ENCODE data around the gene NUFIP1.
A peak's percentile ranks its signal among the peaks of the same experiment; 100 is the strongest.
"Not testable (repeated sequence)": the region's sequence is repeated elsewhere in the genome, so short reads cannot be mapped to it uniquely, and the experiment has no call there.

The NUFIP1 gene

DNA sequence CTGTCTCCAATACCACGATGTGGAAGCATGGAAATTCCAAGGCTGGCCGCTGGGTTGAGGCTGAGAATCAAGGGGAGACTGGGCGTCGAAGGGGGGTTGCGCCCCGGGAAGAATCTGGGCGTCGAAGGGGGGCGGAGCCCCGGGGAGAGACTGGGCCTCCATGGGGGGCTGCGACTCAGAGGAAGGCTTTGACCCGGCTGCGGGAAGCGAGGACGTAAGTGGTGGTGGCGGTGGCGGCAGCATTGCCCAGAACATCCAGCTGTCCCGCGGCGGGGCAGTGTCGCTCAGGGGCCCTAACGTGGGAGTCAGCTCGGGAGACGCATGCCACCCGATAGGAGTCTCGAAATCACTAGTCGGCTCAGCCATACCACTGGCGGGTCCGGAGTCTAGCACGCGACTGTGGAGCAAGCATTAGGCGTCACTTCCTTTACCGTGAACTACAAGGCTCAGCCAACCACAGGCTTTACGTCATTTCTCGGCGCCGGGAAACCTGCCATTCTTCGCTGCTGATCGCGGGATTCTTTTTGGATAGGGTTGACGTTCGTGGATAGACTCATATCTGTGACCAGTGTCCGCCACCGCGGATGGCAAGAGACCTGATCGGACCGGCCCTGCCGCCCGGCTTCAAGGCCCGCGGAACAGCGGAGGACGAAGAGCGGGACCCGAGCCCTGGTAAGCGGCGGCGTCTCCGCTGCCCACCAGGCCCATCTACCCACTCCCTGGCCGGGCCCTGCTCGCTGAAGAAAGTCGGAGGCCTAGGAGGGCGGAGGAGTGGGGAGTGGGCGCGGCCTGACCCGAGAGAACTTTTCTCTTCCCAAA is at the start of gene NUFIP1, which contains the start of gene GPALPP1:
Gene NUFIP1 (minus strand): TSS at position 401 of the 819 bp plus-strand sequence. CDS start 35 bp downstream, at position 366.
Gene GPALPP1 (plus strand): TSS at position 468 of the 819 bp plus-strand sequence. CDS start 117 bp downstream, at position 585.
- DNase-seq (ENCODE audit: low spot score): peak; percentile 94

DNA sequence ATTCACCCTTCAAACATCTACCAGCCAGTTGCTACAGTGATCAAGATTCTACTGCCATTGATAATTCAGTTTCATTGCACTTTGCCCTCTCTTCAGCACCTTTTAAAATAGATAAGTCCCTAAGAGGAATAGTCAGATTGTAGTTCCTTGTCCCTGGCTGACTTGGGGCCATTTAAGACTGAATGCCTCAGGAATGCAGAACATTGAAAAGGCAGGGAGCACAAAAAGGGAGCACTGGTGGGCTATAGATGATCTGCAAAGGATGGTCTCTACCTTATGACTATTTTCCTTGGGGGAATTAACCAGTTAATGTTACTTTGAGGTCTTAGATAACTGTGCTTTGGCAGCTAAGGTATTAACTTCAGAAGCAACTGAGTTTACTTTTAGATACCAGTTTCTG is 46.9 kb upstream of the NUFIP1 start:
- DNase-seq (ENCODE audit: low spot score): no peak

- no peak for DNase-seq (ENCODE audit: low spot score)
Measured at GRCh38 chr13:45034342-45034741, 45.1 kb upstream of the NUFIP1 start.

- DNase-seq (ENCODE audit: low spot score): no peak
Measured at GRCh38 chr13:45024847-45025246, 35.6 kb upstream of the NUFIP1 start.

DNA sequence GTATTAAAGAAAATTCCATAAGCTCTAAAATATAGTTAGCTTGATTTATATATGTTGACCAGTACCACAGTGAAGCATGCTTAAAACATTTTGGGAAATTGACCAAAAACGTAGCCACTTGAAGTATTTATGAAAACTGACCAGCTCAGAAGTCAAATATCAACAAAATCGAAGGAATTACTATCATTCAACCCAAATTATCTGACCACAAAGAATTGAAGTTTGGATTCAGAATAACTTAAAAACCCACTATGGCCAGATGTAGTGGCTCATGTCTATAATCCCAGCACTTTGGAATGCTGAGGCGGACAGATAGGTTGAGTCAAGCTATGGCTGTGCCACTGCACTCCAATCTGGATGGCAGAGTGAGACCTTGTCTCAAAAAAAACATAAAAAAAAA is 32.0 kb upstream of the NUFIP1 start:
- no peak for DNase-seq (ENCODE audit: low spot score)

DNA sequence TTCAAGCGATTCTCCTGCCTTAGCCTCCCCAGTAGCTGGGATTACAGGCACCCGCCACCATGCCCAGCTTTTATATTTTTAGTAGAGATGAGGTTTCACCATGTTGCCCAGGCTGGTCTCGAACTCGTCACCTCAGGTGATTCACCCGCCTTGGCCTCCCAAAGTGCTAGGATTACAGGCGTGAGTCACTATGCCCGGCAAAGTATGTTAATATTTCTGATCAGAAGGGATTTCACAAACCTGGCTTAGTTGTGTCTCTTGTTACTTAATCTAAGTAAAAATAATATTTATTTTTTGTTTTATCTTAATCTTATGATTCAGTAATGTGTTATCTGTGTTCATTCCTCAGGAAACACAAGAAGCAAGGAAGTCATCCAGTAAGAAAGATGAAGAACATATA is 30.7 kb upstream of the NUFIP1 start:
- DNase-seq (ENCODE audit: low spot score): not testable (repeated sequence)

GRCh38 chr13:45016792-45017425 is 27.6 kb upstream of the NUFIP1 start:
- no peak for DNase-seq (ENCODE audit: low spot score)

DNA sequence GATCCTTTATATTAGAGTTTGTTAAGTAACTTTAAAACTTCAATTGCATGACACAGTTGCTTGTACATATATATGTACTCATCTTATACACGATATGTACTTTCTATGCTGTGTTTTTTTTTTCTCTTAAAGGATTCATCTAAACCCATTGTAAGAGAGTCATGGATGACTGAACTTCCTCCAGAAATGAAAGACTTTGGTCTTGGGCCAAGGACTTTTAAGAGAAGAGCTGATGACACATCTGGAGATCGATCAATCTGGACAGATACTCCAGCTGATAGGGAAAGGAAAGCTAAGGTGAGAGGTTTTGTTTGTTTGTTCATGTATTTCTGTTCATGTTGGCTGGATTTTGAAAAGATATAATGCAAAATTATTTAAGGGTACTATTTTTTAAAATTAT is 26.0 kb upstream of the NUFIP1 start:
- DNase-seq (ENCODE audit: low spot score): no peak

DNA sequence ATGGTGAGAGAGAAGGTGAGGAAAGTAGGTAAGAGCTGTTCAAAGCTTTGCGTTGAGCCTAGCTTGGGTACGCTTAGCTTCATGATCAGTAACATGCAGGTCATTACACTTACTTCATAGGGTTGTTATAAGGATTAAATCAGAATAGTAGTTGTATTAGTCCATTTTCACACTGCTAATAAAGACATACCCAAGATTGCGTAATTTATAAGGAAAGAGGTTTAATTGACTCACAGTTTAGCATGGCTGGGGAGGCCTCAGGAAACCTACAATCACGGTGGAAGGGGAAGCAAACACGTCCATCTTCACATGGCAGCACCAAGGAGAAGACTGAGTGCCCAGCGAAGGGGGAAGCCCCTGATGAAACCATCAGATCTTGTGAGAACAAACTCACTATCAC is 21.9 kb upstream of the NUFIP1 start:
- DNase-seq (ENCODE audit: low spot score): no peak

DNA sequence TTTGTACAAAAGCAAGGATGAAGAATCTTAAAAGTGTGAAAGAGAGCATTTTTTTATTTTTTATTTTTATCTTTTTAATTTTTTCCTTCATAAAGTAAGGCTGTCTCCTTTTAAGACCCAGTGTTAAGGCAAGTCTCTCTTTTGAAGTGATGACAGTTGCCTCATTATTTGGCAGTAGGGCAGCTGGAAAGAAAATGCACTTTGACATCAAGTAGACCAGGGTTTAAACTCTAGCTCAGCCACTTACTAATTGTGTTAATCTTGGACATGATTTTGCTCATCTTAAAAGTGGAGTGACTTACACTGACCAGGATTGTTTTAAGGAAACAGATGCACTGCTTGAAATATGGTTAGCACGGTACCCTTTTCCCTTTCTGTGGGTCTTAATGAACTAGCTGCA is 18.6 kb upstream of the NUFIP1 start:
- no peak for DNase-seq (ENCODE audit: low spot score)

- no peak for DNase-seq (ENCODE audit: low spot score)
Measured at GRCh38 chr13:45007225-45007624, 18.0 kb upstream of the NUFIP1 start.

GRCh38 chr13:45004096-45004495 is 14.8 kb upstream of the NUFIP1 start:
- DNase-seq (ENCODE audit: low spot score): no peak

DNA sequence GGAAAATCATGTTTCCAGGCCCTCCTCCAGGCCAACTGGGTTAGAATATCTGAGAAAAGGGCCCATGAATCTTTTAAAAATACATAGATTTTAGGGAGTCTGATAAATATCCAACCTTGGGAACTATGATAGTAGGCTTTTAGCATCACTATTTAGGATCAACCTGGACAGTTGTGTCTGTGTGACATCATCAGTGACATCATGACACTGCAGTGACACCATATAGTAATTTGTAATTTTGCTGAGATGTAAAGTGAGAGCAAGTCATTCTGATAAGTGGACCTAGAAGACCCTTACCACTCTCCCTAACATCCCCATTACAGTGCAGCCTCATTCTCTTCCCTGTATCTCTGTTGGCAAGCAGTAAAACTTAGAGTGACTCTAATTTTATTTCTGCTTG is 14.1 kb upstream of the NUFIP1 start:
- no peak for DNase-seq (ENCODE audit: low spot score)

DNA sequence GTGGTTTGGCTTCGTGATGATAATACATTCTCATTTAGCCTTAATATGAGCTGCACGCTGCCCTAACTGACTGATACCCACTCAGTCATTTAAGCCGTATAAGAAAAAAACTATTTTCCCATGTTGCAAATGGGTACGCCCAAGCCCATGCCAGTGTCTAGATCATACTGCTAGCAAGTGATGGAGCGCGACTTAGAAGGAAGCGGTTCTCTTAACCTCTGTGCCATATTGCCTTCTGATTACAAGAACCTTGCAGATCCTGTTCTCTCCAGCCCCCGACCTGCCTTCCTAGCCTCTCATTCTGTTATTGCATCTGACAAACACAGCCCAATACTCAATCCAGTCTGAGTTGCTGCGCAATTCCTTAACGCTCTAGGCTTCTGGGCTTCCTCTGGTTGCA is 670 bp upstream of the NUFIP1 start:
- DNase-seq (ENCODE audit: low spot score): no peak

- no peak for DNase-seq (ENCODE audit: low spot score)
Measured at GRCh38 chr13:44978328-44978727, 10.9 kb downstream of the NUFIP1 start.

- DNase-seq (ENCODE audit: low spot score): no peak
Measured at GRCh38 chr13:44976949-44977583, 12.2 kb downstream of the NUFIP1 start.

DNA sequence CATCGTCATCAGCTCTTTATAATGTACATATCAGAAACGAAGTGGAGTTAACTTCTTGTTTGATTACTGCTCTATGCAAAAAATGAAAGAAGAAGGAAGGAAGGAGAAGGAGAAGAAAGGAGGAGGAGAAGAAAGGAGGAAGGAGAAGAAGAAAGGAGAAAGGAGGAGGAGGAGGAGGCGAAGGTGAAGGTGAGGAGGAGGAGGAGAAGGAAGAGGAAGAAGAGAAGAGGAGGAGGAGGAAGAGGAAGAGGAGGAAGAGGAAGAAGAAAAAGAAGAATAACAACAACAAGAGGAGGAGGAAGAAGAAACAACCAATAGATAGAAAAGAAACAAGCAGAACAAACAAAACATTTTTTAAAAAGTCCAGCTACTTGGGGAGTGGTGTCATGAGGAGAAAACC is 13.1 kb downstream of the NUFIP1 start:
- DNase-seq (ENCODE audit: low spot score): no peak

- no peak for DNase-seq (ENCODE audit: low spot score)
Measured at GRCh38 chr13:44974056-44974793, 15.0 kb downstream of the NUFIP1 start.

GRCh38 chr13:44972956-44973581 is 16.2 kb downstream of the NUFIP1 start:
- peak; percentile 42 for DNase-seq (ENCODE audit: low spot score)

DNA sequence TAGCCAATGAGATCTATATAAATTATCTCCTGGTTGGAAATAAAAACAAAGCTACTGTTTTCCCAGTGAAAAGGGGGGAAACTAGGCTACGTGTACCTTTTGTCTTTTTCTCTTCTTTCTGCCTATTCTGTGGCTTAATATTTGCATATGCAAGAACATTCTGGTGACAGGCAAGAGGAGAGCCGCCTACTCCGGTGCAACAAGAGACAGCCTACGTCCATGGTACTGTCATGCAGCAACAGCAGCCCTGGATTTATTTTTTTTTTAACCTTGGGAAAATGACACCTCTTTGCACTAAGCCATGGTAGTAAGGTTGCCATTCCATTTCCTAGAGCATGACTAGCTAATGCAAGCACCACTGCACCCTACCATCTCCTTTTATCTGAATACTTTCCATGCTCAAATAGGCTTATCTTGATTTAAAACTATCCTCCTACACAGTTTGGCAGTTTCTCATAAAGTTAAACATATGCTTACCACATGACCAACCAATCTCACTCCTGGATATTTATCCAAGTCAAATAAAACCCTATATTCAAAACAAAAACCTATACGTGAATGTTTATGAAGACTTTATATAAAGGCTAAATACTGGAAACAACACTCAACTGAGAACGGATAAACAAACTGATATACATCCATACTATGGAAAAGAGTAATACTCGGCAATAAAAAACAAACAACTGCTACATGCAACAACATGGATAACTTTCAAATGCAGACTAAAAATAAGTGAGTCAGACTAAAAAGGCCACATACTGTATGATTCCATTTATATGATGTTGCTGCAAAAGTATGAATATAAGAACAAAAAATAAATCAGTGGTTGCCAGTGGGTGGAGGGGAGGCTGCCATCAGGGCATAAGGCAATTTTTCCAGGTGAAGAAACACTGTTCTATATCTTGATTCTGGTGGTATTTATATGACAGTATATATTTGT is 17.3 kb downstream of the NUFIP1 start:
- peak; percentile 73 for DNase-seq (ENCODE audit: low spot score)

Measured in putamen (tissue), 1 donor.